ENCODE measurements around the gene NDFIP2. TPM values are rescaled to one million over a fixed set of nuclear protein-coding genes. Genes with fewer than 3 reads are reported as not detected.

The NDFIP2 gene
- total and polyA plus RNA-seq, 3 experiments from 2014 or later, result 5.6 to 102 (median 94.4) TPM

- Mint-ChIP-seq H3K27me3 (no peaks in the 10 kb centered on the region), H3K9me3 (no peaks in the 10 kb centered on the region), H3K4me1 (peaks cover 0 to 9% (median 4%) of the 10 kb centered on the region in 3 donors), H3K27ac (no peak overlapping the region), H3K36me3 (peaks cover 0 to 3% (median 1%) of the 10 kb centered on the region in 3 donors), H3K4me3 (no peak overlapping the region)
- no peak for DNase-seq
- ChIA-PET POLR2A (no interaction called here), CTCF (interaction anchor here (1.3 kb wide), 1 partner anchor 12 kb away, joined by 3 read pairs; no protein-coding TSS in a partner anchor)
- Histone ChIP-seq H3K36me3 (ENCODE audit: insufficient read depth, low read length) (no peaks in the 10 kb centered on the region), H3K27me3 (ENCODE audit: insufficient read depth, low read length, poor library complexity, severe bottlenecking) (no peaks in the 10 kb centered on the region), H3K9me3 (ENCODE audit: low read length) (no peaks in the 10 kb centered on the region), H3K4me3 (ENCODE audit: low read length) (no peak overlapping the region), H3K4me1 (ENCODE audit: insufficient read depth, low read length) (no peaks in the 10 kb centered on the region), H3K27ac (ENCODE audit: low read depth, low read length) (no peak overlapping the region)
Measured at GRCh38 chr13:79531542-79532254, 50.7 kb downstream of the NDFIP2 start.

DNA sequence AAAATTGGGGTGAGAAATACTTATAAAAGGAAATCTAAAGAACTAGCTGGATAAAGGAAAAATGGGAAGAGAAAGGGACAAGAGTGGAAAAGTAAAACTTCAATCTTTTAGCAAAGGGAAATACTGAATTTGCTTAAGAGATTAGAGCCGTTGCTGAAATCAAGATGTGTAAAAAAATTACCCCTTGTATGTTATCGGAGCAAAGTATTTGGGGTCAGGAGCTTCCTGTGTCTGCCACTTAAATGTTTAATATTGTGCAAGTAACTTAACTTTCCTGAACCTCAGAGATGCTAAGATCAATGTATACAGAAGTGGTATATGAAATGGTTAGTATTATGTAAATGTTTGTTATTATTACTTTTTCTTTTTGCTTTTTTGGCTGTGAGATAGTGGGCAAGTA is 51.6 kb downstream of the NDFIP2 start:
- Mint-ChIP-seq H3K4me3 (no peak overlapping the region), H3K36me3 (peaks cover 0 to 3% (median 1%) of the 10 kb centered on the region in 3 donors), H3K4me1 (peaks cover 0 to 9% (median 4%) of the 10 kb centered on the region in 3 donors), H3K27me3 (no peaks in the 10 kb centered on the region), H3K9me3 (no peaks in the 10 kb centered on the region), H3K27ac (no peak overlapping the region)
- H3K9me3 ChIP-seq (ENCODE audit: low read length), result no peaks in the 10 kb centered on the region
- H3K4me3 ChIP-seq (ENCODE audit: low read length), result no peak overlapping the region
- no peak overlapping the region for H3K27ac ChIP-seq (ENCODE audit: low read depth, low read length)
- ChIA-PET CTCF (interaction anchor here (0.9 kb wide), 1 partner anchor 99 kb away, joined by 3 read pairs; no protein-coding TSS in a partner anchor), POLR2A (no interaction called here)
- H3K36me3 ChIP-seq (ENCODE audit: insufficient read depth, low read length), result no peaks in the 10 kb centered on the region
- no peak for DNase-seq
- H3K4me1 ChIP-seq (ENCODE audit: insufficient read depth, low read length), result no peaks in the 10 kb centered on the region
- no peaks in the 10 kb centered on the region for H3K27me3 ChIP-seq (ENCODE audit: insufficient read depth, low read length, poor library complexity, severe bottlenecking)

DNA sequence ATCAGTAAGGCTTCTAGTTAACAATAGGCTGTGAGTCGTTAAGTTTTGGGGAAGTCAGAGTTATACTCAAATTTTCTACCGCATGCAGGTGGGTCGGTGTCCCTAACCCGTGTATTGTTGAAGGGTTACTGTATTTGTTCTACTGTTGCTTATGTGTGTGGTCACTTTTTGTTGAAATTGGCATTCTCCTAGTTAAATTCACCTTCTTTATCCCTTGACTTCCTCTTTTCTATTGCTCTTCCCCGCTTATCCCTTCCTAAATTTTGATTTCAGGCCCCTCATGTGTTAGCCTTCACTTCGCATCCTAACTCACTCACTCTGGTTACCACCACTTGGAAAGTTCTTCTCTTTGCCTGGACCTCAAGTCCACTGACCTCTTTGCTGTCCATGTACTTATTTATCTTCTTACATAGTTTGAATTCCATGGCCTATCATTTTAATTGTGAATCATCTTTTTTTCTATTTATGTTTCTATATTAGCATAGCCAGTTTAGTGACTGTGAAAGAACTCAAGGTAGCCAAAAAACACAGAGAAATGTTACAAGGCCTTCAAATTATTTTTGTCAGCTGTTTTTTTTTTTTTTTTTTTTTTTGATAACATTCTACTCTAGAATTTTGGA is 52.9 kb downstream of the NDFIP2 start:
- no peak overlapping the region for H3K27ac ChIP-seq (ENCODE audit: low read depth, low read length)
- H3K9me3 ChIP-seq (ENCODE audit: low read length), result no peaks in the 10 kb centered on the region
- H3K27me3 Mint-ChIP-seq, result no peaks in the 10 kb centered on the region
- no peaks in the 10 kb centered on the region for H3K36me3 ChIP-seq (ENCODE audit: insufficient read depth, low read length)
- DNase-seq, result no peak
- no peaks in the 10 kb centered on the region for H3K9me3 Mint-ChIP-seq
- peaks cover 0 to 4% (median 1%) of the 10 kb centered on the region in 3 donors for H3K36me3 Mint-ChIP-seq
- CTCF ChIA-PET, result interaction anchor here (0.6 to 1.0 kb wide), 2 partner anchors 9 to 218 kb away, joined by 3 read pairs; no protein-coding TSS in a partner anchor
- no peak overlapping the region for H3K4me3 ChIP-seq (ENCODE audit: low read length)
- H3K4me1 ChIP-seq (ENCODE audit: insufficient read depth, low read length), result no peaks in the 10 kb centered on the region
- POLR2A ChIA-PET, result no interaction called here
- peaks cover 0 to 9% (median 4%) of the 10 kb centered on the region in 3 donors for H3K4me1 Mint-ChIP-seq
- no peak overlapping the region for H3K4me3 Mint-ChIP-seq
- H3K27ac Mint-ChIP-seq, result no peak overlapping the region
- H3K27me3 ChIP-seq (ENCODE audit: insufficient read depth, low read length, poor library complexity, severe bottlenecking), result no peaks in the 10 kb centered on the region

DNA sequence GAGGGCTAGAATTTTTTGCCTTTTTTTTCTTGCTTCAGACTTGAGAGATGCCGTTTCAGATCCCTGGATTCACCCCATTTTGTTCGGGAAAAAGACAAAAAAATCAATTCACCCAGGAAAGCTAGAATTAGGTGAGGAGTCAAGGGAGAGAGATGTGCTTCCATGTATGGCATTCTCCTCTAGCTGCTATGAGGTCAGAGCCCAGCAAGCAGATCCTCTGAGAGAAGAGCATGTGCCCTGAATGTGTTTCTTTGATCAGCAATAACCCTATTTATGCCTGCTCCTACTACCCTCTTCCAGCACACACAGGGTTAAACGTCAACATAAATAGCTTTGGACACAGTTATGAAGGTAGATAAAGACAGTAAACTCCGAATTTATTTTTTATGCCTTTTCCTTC is 53.6 kb downstream of the NDFIP2 start:
- Histone ChIP-seq H3K4me3 (ENCODE audit: low read length) (no peak overlapping the region), H3K9me3 (ENCODE audit: low read length) (no peaks in the 10 kb centered on the region), H3K36me3 (ENCODE audit: insufficient read depth, low read length) (no peaks in the 10 kb centered on the region), H3K4me1 (ENCODE audit: insufficient read depth, low read length) (no peaks in the 10 kb centered on the region), H3K27ac (ENCODE audit: low read depth, low read length) (no peak overlapping the region), H3K27me3 (ENCODE audit: insufficient read depth, low read length, poor library complexity, severe bottlenecking) (no peaks in the 10 kb centered on the region)
- Mint-ChIP-seq H3K27me3 (no peaks in the 10 kb centered on the region), H3K4me3 (no peak overlapping the region), H3K27ac (no peak overlapping the region), H3K9me3 (no peaks in the 10 kb centered on the region), H3K36me3 (peaks cover 0 to 4% (median 1%) of the 10 kb centered on the region in 3 donors), H3K4me1 (peaks cover 0 to 9% (median 4%) of the 10 kb centered on the region in 3 donors)
- ChIA-PET CTCF (interaction anchor here (1.0 to 1.9 kb wide), 2 partner anchors 9 to 111 kb away, joined by 3 to 11 read pairs; no protein-coding TSS in a partner anchor), POLR2A (no interaction called here)
- no peak for DNase-seq

GRCh38 chr13:79538757-79539156 is 57.8 kb downstream of the NDFIP2 start:
- H3K9me3 Mint-ChIP-seq, result no peaks in the 10 kb centered on the region
- no peaks in the 10 kb centered on the region for H3K4me1 Mint-ChIP-seq
- H3K36me3 Mint-ChIP-seq, result peaks cover 0 to 2% (median 1%) of the 10 kb centered on the region in 3 donors
- ChIA-PET CTCF (interaction anchor here (4.0 kb wide), 1 partner anchor 114 kb away, joined by 101 read pairs; no protein-coding TSS in a partner anchor), POLR2A (no interaction called here)
- H3K27me3 Mint-ChIP-seq, result no peaks in the 10 kb centered on the region
- Histone ChIP-seq H3K4me1 (ENCODE audit: insufficient read depth, low read length) (no peaks in the 10 kb centered on the region), H3K27ac (ENCODE audit: low read depth, low read length) (no peak overlapping the region), H3K36me3 (ENCODE audit: insufficient read depth, low read length) (no peaks in the 10 kb centered on the region), H3K27me3 (ENCODE audit: insufficient read depth, low read length, poor library complexity, severe bottlenecking) (no peaks in the 10 kb centered on the region), H3K4me3 (ENCODE audit: low read length) (no peak overlapping the region), H3K9me3 (ENCODE audit: low read length) (no peaks in the 10 kb centered on the region)
- no peak overlapping the region for H3K27ac Mint-ChIP-seq
- DNase-seq, result no peak
- no peak overlapping the region for H3K4me3 Mint-ChIP-seq

DNA sequence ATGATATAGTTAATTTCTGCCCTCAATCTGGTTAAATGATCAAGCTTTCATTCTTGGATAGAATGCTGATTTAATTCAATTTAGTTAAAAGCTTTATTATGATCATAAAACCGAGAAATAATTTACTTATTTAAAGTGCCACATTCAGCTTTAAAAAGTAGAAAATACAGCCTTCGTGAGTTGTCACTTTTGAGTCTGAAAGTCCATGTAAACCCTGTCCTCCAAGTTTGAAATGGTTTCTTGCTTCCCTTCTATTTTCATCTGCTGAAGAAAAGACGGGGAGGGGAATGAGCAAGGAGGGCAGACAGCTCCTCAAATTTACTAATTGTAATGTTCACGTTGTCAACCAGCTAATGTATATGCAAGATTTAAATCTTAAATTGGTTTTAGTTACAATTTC is 59.5 kb downstream of the NDFIP2 start:
- H3K27me3 ChIP-seq (ENCODE audit: insufficient read depth, low read length, poor library complexity, severe bottlenecking), result no peaks in the 10 kb centered on the region
- Mint-ChIP-seq H3K27me3 (no peaks in the 10 kb centered on the region), H3K4me3 (no peak overlapping the region), H3K4me1 (no peaks in the 10 kb centered on the region), H3K9me3 (no peaks in the 10 kb centered on the region), H3K27ac (no peak overlapping the region), H3K36me3 (peaks cover 0 to 2% (median 0%) of the 10 kb centered on the region in 3 donors)
- H3K4me3 ChIP-seq (ENCODE audit: low read length), result no peak overlapping the region
- no peak for DNase-seq
- H3K27ac ChIP-seq (ENCODE audit: low read depth, low read length), result no peak overlapping the region
- H3K4me1 ChIP-seq (ENCODE audit: insufficient read depth, low read length), result no peaks in the 10 kb centered on the region
- POLR2A ChIA-PET, result no interaction called here
- H3K9me3 ChIP-seq (ENCODE audit: low read length), result no peaks in the 10 kb centered on the region
- no peaks in the 10 kb centered on the region for H3K36me3 ChIP-seq (ENCODE audit: insufficient read depth, low read length)
- CTCF ChIA-PET, result interaction anchor here (1.0 to 4.0 kb wide), 6 partner anchors 12 to 139 kb away, joined by 3 to 101 read pairs (median 4); partner anchors contain the start of gene NDFIP2

GRCh38 chr13:79541426-79542049 is 60.6 kb downstream of the NDFIP2 start:
- H3K4me1 ChIP-seq (ENCODE audit: insufficient read depth, low read length), result no peaks in the 10 kb centered on the region
- H3K36me3 ChIP-seq (ENCODE audit: insufficient read depth, low read length), result no peaks in the 10 kb centered on the region
- Mint-ChIP-seq H3K36me3 (peaks cover 0 to 2% (median 0%) of the 10 kb centered on the region in 3 donors), H3K4me3 (no peak overlapping the region), H3K9me3 (no peaks in the 10 kb centered on the region), H3K27ac (no peak overlapping the region), H3K4me1 (no peaks in the 10 kb centered on the region), H3K27me3 (no peaks in the 10 kb centered on the region)
- no peaks in the 10 kb centered on the region for H3K9me3 ChIP-seq (ENCODE audit: low read length)
- POLR2A ChIA-PET, result interaction anchor here (0.6 kb wide), 1 partner anchor 213 kb away, joined by 3 read pairs; no protein-coding TSS in a partner anchor
- no peaks in the 10 kb centered on the region for H3K27me3 ChIP-seq (ENCODE audit: insufficient read depth, low read length, poor library complexity, severe bottlenecking)
- H3K27ac ChIP-seq (ENCODE audit: low read depth, low read length), result no peak overlapping the region
- peak in 2 of 5 donors; percentile 49 to 55 for DNase-seq
- CTCF ChIA-PET, result interaction anchor here (0.6 to 4.0 kb wide), 6 partner anchors 13 to 116 kb away, joined by 3 to 101 read pairs (median 3); partner anchors contain the start of gene NDFIP2
- no peak overlapping the region for H3K4me3 ChIP-seq (ENCODE audit: low read length)
